Parathyroid adenoma (tissue), 2 donors: ENCODE data around the gene MMS19.

Experiments
- H2AFZ ChIP-seq: fragments of 300-600 bp; sonication (generic); one replicate; pipeline ENCODE4 v1.7.0; 2017; ENCODE audit warnings: antibody characterized with exemption, mild to moderate bottlenecking
- H3K27ac ChIP-seq: fragments of 300-600 bp; sonication (generic); one replicate; pipeline ENCODE4 v1.7.0; 2017
- H3K27me3 ChIP-seq: fragments of 300-600 bp; sonication (generic); one replicate; pipeline ENCODE4 v1.7.0; 2017; ENCODE audit warnings: low read length; ENCODE audit not compliant: control insufficient read depth, insufficient read depth
- H3K36me3 ChIP-seq: fragments of 300-600 bp; sonication (generic); one replicate; pipeline ENCODE4 v1.7.0; 2017; ENCODE audit warnings: low read length; ENCODE audit not compliant: control insufficient read depth, insufficient read depth
- H3K4me1 ChIP-seq: fragments of 300-600 bp; sonication (generic); one replicate; pipeline ENCODE4 v1.7.0; 2017; ENCODE audit warnings: control low read depth
- H3K4me2 ChIP-seq: fragments of 300-600 bp; sonication (generic); one replicate; pipeline ENCODE4 v1.7.0; 2017; ENCODE audit warnings: low read length
- H3K4me3 ChIP-seq: fragments of 300-600 bp; sonication (generic); one replicate; pipeline ENCODE4 v1.7.0; 2017; ENCODE audit warnings: low read depth, low read length
- H3K79me2 ChIP-seq: fragments of 300-600 bp; sonication (generic); one replicate; pipeline ENCODE4 v1.7.0; 2017; ENCODE audit warnings: control low read depth
- H3K9ac ChIP-seq: fragments of 300-600 bp; sonication (generic); one replicate; pipeline ENCODE4 v1.7.0; 2017; ENCODE audit warnings: mild to moderate bottlenecking
- H3K9me3 ChIP-seq: fragments of 300-600 bp; sonication (generic); one replicate; pipeline ENCODE4 v1.7.0; 2017; ENCODE audit warnings: low read length; ENCODE audit not compliant: control insufficient read depth
- CTCF ChIP-seq: fragments of 300-600 bp; sonication (generic); IDR thresholded peaks from one replicate; pipeline ENCODE4 v1.7.0; 2017; ENCODE audit warnings: antibody characterized with exemption, mild to moderate bottlenecking
- donor health status: primary hyperparathyroidism.

Gene MMS19

DNA sequence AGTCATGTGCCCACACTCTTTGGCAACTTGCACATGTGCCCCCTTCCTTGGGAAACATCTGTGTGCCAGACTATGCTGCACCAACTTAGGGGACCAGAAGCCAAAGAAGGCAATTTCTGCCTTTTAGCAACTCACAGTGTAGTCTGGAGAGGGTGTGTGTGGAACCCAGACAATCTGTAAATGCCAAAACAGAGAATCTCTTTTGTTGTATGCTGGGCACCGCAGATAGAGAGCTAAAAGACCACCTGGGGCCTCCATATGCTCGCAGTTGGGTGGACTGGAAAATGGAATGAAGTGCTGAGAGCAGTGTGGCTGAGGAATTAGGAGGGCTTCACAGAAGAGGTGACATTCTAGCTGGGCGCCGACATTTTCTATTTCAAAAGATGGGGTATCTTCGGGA is 26.9 kb upstream of the MMS19 start:
- H3K9me3 ChIP-seq: no peaks in the 10 kb centered on the region
- H3K27me3 ChIP-seq: no peaks in the 10 kb centered on the region
- no peak overlapping the region for H3K4me3 ChIP-seq
- H3K4me2 ChIP-seq: no peak overlapping the region
- H3K9ac ChIP-seq: no peak overlapping the region
- TF ChIP-seq CTCF: no peak
- no peak overlapping the region for H2AFZ ChIP-seq
- H3K27ac ChIP-seq: no peak overlapping the region
- H3K4me1 ChIP-seq: peaks cover 6% of the 10 kb centered on the region
- H3K36me3 ChIP-seq: no peaks in the 10 kb centered on the region
- H3K79me2 ChIP-seq: peaks cover 12% of the 10 kb centered on the region

DNA sequence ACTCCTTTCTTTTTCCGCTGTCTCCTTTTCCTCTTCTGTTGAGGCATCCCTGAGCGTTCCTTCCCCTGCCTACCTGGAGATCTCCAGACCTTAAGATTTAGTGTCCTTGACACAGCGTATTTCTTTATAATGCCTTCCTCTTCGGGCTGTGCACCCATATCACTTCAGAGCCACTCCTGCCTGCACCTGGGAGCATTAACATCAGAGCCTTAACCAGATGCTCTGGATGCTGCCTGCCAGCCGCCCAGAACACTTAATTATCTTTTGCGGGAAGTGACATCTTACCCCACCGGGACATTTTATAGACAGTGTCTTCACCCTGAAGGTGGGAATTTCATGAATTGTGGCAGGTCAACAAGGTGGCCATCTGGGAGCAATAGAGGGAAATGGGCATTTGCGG is 24.7 kb upstream of the MMS19 start:
- Histone ChIP-seq H3K4me1 (peaks cover 6% of the 10 kb centered on the region), H3K27ac (no peak overlapping the region), H3K9ac (no peak overlapping the region), H3K36me3 (no peaks in the 10 kb centered on the region), H3K4me2 (no peak overlapping the region), H2AFZ (no peak overlapping the region), H3K79me2 (peaks cover 15% of the 10 kb centered on the region), H3K4me3 (no peak overlapping the region), H3K27me3 (no peaks in the 10 kb centered on the region), H3K9me3 (no peaks in the 10 kb centered on the region)
- TF ChIP-seq CTCF: no peak

DNA sequence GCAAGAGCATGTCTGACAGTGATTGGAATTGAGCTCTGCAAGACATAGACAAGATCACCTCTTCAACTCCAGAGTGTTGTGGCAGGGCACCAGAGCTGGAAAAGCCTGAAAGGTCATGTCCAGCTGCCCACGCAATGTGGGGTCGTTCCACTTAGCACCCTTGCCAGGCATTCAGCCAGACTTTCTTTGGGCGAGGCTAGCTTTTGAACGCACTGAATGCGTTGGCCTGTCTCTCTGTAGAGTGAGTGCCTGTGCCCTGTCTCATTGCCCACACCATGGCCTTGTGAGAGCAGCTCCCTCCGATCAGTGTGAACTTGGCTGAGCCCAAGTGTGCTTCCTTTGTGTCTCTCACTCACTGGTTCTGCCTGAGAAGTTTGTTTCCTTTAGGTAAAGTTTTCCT is 23.8 kb upstream of the MMS19 start:
- no peaks in the 10 kb centered on the region for H3K27me3 ChIP-seq
- no peaks in the 10 kb centered on the region for H3K9me3 ChIP-seq
- H3K4me2 ChIP-seq: no peak overlapping the region
- peaks cover 15% of the 10 kb centered on the region for H3K79me2 ChIP-seq
- TF ChIP-seq CTCF: no peak
- H3K4me3 ChIP-seq: no peak overlapping the region
- H3K27ac ChIP-seq: no peak overlapping the region
- no peaks in the 10 kb centered on the region for H3K36me3 ChIP-seq
- H2AFZ ChIP-seq: no peak overlapping the region
- H3K4me1 ChIP-seq: peaks cover 6% of the 10 kb centered on the region
- H3K9ac ChIP-seq: no peak overlapping the region

DNA sequence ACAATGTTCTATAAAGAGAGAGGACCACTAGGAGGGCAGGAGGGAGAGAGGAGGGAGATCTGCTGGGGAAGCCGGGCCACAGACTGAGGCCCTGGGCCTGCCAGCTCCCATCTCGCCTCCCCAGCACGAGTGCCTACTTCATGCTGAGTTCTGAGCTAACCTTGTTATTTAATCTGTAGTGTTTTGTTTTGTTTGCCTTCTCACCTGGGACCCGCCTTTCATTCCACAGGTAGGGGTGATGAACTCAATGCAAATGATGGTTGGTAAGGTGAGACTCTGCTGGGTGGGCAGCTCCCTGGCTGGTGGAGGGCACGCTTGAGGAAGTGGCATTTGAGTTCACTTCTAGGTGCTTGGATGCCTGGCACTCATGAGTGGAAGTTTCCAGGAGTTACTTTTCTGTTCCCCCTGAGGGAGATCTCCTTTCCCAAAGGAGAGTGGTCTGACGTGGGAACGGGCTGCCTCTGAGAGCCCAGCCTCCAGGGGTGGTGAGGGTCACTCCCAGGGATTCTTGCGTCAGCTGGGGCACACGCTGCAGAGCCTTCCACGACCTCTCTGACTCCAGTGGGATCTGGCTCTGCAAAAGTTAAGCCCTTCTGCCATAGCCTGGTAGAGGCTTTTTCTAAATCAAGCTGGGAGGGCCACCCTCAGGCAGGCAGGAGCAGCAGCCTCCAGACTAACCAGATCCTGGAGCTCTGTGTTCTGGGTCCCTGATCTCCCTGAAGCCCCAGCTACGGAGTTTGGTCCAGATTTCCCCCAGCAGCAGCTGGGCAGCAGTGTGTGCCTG is 22.9 kb upstream of the MMS19 start:
- Histone ChIP-seq H2AFZ (no peak overlapping the region), H3K9ac (no peak overlapping the region), H3K9me3 (no peaks in the 10 kb centered on the region), H3K36me3 (no peaks in the 10 kb centered on the region), H3K79me2 (peaks cover 15% of the 10 kb centered on the region), H3K4me1 (peaks cover 6% of the 10 kb centered on the region), H3K4me2 (no peak overlapping the region), H3K4me3 (no peak overlapping the region), H3K27ac (no peak overlapping the region), H3K27me3 (no peaks in the 10 kb centered on the region)
- no peak for TF ChIP-seq CTCF

- Histone ChIP-seq H3K4me2 (no peak overlapping the region), H3K27ac (no peak overlapping the region), H3K4me1 (peaks cover 6% of the 10 kb centered on the region), H3K4me3 (no peak overlapping the region), H3K36me3 (no peaks in the 10 kb centered on the region), H2AFZ (no peak overlapping the region), H3K9me3 (no peaks in the 10 kb centered on the region), H3K27me3 (no peaks in the 10 kb centered on the region), H3K79me2 (peaks cover 17% of the 10 kb centered on the region), H3K9ac (no peak overlapping the region)
- TF ChIP-seq CTCF: no peak
These were observed 22.3 kb upstream of the MMS19 start for GRCh38 chr10:97520520-97520919.
